Endothelial cell of umbilical vein (primary cell): ENCODE data around the gene BLOC1S3. TPM values are rescaled to one million over a fixed set of nuclear protein-coding genes. Genes with fewer than 3 reads are reported as not detected.

Experiments used
- BruUV-seq: library from RNA; stranded (reverse); fragments of 400-500 nt; replicated peaks from 2 replicates; lab custom pipeline; 2021; lab: Mats Ljungman, UMichigan
- CTCF ChIA-PET: fragments of 300-600, 350-600 bp; sonication (Branson Sonifier 250); formaldehyde crosslinking; loops from one replicate; lab custom pipeline; 2021; ENCODE audit warnings: antibody characterized with exemption, inconsistent platforms; lab: Charles Lee
- POLR2A ChIA-PET: fragments of 300-600, 350-600 bp; sonication (Branson Sonifier 250); formaldehyde crosslinking; loops from one replicate; lab custom pipeline; 2021; ENCODE audit warnings: antibody characterized with exemption, inconsistent platforms; lab: Charles Lee
- DNase-seq: peaks from one replicate; pipeline ENCODE4 v3.0.0-alpha.2; 2011; ENCODE audit warnings: low read depth, low spot score
- FAIRE-seq: peaks from 2 replicates; lab custom pipeline; 2011; peaks lifted over from hg19 to GRCh38; lab: Jason Lieb, UNC
- H2AFZ ChIP-seq: 2 replicates; pipeline ENCODE4 v1.6.0; 2012; ENCODE audit warnings: low read depth, low read length, control low read depth, inconsistent platforms
- H3K27ac ChIP-seq: 2 replicates; pipeline ENCODE4 v1.5.1; 2011; ENCODE audit warnings: low read depth, mild to moderate bottlenecking, control low read depth, low read length, moderate library complexity; ENCODE audit not compliant: insufficient read depth
- H3K27me3 ChIP-seq, 2 experiments: 2 replicates each; pipeline versions ENCODE4 v1.6.0 to v1.6.1; 2011; ENCODE audit warnings: low read length in 2 of 2, mixed read lengths in 1 of 2; ENCODE audit not compliant: control insufficient read depth in 2 of 2, insufficient read depth in 2 of 2
- H3K36me3 ChIP-seq, 2 experiments: 2 replicates in 1 of 2; 3 replicates in 1 of 2; pipeline ENCODE4 v1.5.1; 2011; ENCODE audit warnings: low read length in 2 of 2, mild to moderate bottlenecking in 1 of 2, moderate library complexity in 1 of 2; ENCODE audit not compliant: control insufficient read depth in 2 of 2, insufficient read depth in 2 of 2; ENCODE audit errors: extremely low read depth in 1 of 2
- H3K4me1 ChIP-seq: 3 replicates; pipeline ENCODE4 v1.5.1; 2011; ENCODE audit warnings: mild to moderate bottlenecking, low read length; ENCODE audit not compliant: control insufficient read depth, insufficient read depth; ENCODE audit errors: extremely low read depth
- H3K4me2 ChIP-seq: 2 replicates; pipeline ENCODE4 v1.6.1; 2011; ENCODE audit warnings: low read length, control low read depth, mixed read lengths; ENCODE audit not compliant: insufficient read depth
- H3K4me3 ChIP-seq, 3 experiments: fragments of 200-600 bp in 1 of 3; sonication (generic), shearing (Covaris generic) in 1 of 3; replicated peaks in 1 of 3; 2 replicates each; pipeline ENCODE4 v1.5.1; 2011 to 2016; ENCODE audit warnings: control low read depth in 3 of 3, low read length in 3 of 3, mild to moderate bottlenecking in 2 of 3, inconsistent platforms in 1 of 3, low read depth in 1 of 3, moderate library complexity in 1 of 3; ENCODE audit not compliant: insufficient read depth in 1 of 3
- H3K79me2 ChIP-seq: 2 replicates; pipeline ENCODE4 v1.6.0; 2012; ENCODE audit warnings: low read length, inconsistent platforms; ENCODE audit not compliant: control insufficient read depth, insufficient read depth
- H3K9ac ChIP-seq: replicated peaks from 2 replicates; pipeline ENCODE3; 2011; ENCODE audit warnings: low read length, control low read depth; ENCODE audit not compliant: insufficient read depth; ENCODE audit errors: extremely low read depth
- H3K9me1 ChIP-seq: replicated peaks from 3 replicates; pipeline ENCODE4 v1.6.0; 2011; ENCODE audit warnings: mild to moderate bottlenecking, low read length; ENCODE audit not compliant: control insufficient read depth, insufficient read depth; ENCODE audit errors: extremely low read depth
- H3K9me3 ChIP-seq: replicated peaks from 2 replicates; pipeline ENCODE4 v1.5.1; 2012; ENCODE audit warnings: low read length, inconsistent platforms; ENCODE audit not compliant: control insufficient read depth, insufficient read depth
- H4K20me1 ChIP-seq: replicated peaks from 2 replicates; pipeline ENCODE3; 2011; ENCODE audit warnings: mild to moderate bottlenecking, low read length; ENCODE audit not compliant: control insufficient read depth, insufficient read depth; ENCODE audit errors: extremely low read depth
- EZH2 ChIP-seq: IDR thresholded peaks from 2 replicates; pipeline ENCODE4 v1.6.1; 2012; ENCODE audit warnings: borderline replicate concordance, low read depth, mild to moderate bottlenecking, moderate library complexity, low read length, inconsistent platforms; ENCODE audit not compliant: severe bottlenecking
- FOS ChIP-seq: IDR thresholded peaks from 2 replicates; pipeline ENCODE4 v1.6.1; 2011; ENCODE audit warnings: mild to moderate bottlenecking, low read length, moderate library complexity, borderline replicate concordance; ENCODE audit not compliant: insufficient read depth
- GATA2 ChIP-seq: IDR thresholded peaks from 2 replicates; pipeline ENCODE4 v1.7.0; 2011; ENCODE audit warnings: low read depth, mild to moderate bottlenecking, moderate library complexity, mixed read lengths, low read length; ENCODE audit not compliant: insufficient read length, insufficient read depth
- JUN ChIP-seq: IDR thresholded peaks from 2 replicates; pipeline ENCODE4 v1.6.1; 2011; ENCODE audit warnings: borderline replicate concordance, low read depth; ENCODE audit not compliant: insufficient read length, insufficient read depth
- MAX ChIP-seq: IDR thresholded peaks from 2 replicates; pipeline ENCODE4 v1.6.1; 2011; ENCODE audit not compliant: insufficient read depth, insufficient read length
- MYC ChIP-seq: IDR thresholded peaks from one replicate; pipeline ENCODE4 v1.6.1; 2011; ENCODE audit warnings: mild to moderate bottlenecking, low read depth, low read length
- POLR2A ChIP-seq: IDR thresholded peaks from 2 replicates; pipeline ENCODE4 v1.6.1; 2012; ENCODE audit warnings: low read depth, mild to moderate bottlenecking, control low read depth, low read length
- POLR2AphosphoS5 ChIP-seq: IDR thresholded peaks from 2 replicates; pipeline ENCODE4 v1.6.1; 2012; ENCODE audit warnings: low read depth, mild to moderate bottlenecking, control low read depth, low read length, moderate library complexity; ENCODE audit not compliant: insufficient read depth
- dilution Hi-C: fragments of 300-500 bp; cut with MboI; formaldehyde crosslinking; loops from one replicate; pipeline ENCODE4 v1.15.0; 2019; ENCODE audit warnings: low sequenced_read_pairs; ENCODE audit not compliant: extremely low pct_ligation_motif_present
- intact Hi-C: fragments of 100-400 bp; cut with micrococcal nuclease; formaldehyde crosslinking; loops from one replicate; pipeline ENCODE4 v1.10.0; 2022
- polyA plus RNA-seq, 4 experiments: library from polyadenylated mRNA; depleted of rRNA in 3 of 4; stranded (reverse) in 3 of 4; unstranded in 1 of 4; fragments of >200 nt; gene quantifications; 2 replicates each; pipeline versions ENCODE4 v1.2.1 to v1.2.3, GENCODE V29; 2011 to 2012; ENCODE audit warnings: missing spikeins in 1 of 4
- total RNA-seq: library from RNA; stranded (reverse); gene quantifications from 2 replicates; pipeline ENCODE4 v1.2.3, GENCODE V29; 2021
- TF ChIP-seq, protein P1 (sequence below), 2 donors: IDR thresholded peaks; 1 replicate in 1 of 2; 2 replicates in 1 of 2; pipeline ENCODE4 v1.5.1; 2011; ENCODE audit warnings: low read length in 2 of 2, mild to moderate bottlenecking in 2 of 2, moderate library complexity in 2 of 2, control low read depth in 1 of 2, inconsistent platforms in 1 of 2, low read depth in 1 of 2; ENCODE audit not compliant: insufficient read depth in 1 of 2; ENCODE audit errors: extremely low read depth in 1 of 2

Gene BLOC1S3
- total and polyA plus RNA-seq, 2 donors (not counting 3 experiments of a cell fraction or from before 2014, with no cell fraction given), result 13.6 to 17.4 TPM

- H3K27me3 ChIP-seq, result no peaks in the 10 kb centered on the region
- no peak overlapping the region for H3K9ac ChIP-seq
- no peaks in the 10 kb centered on the region for H3K79me2 ChIP-seq
- ChIA-PET CTCF (no interaction called here), POLR2A (no interaction called here)
- no peak for DNase-seq
- H3K27ac ChIP-seq, result no peak overlapping the region
- FAIRE-seq, result no peak
- H3K9me1 ChIP-seq, result no peaks in the 10 kb centered on the region
- no peaks in the 10 kb centered on the region for H3K4me1 ChIP-seq
- BruUV-seq, result no TSS peak
- intact Hi-C loops, result no loop called here
- no peak overlapping the region for H3K4me3 ChIP-seq
- no peaks in the 10 kb centered on the region for H3K9me3 ChIP-seq
- H4K20me1 ChIP-seq, result no peaks in the 10 kb centered on the region
- H3K4me2 ChIP-seq, result no peak overlapping the region
- dilution Hi-C loops, result no loop called here
- TF ChIP-seq GATA2 (no peak), FOS (no peak), POLR2AphosphoS5 (no peak), POLR2A (no peak), JUN (no peak), MAX (no peak), MYC (no peak), EZH2 (no peak)
- TF ChIP-seq, protein P1, sequence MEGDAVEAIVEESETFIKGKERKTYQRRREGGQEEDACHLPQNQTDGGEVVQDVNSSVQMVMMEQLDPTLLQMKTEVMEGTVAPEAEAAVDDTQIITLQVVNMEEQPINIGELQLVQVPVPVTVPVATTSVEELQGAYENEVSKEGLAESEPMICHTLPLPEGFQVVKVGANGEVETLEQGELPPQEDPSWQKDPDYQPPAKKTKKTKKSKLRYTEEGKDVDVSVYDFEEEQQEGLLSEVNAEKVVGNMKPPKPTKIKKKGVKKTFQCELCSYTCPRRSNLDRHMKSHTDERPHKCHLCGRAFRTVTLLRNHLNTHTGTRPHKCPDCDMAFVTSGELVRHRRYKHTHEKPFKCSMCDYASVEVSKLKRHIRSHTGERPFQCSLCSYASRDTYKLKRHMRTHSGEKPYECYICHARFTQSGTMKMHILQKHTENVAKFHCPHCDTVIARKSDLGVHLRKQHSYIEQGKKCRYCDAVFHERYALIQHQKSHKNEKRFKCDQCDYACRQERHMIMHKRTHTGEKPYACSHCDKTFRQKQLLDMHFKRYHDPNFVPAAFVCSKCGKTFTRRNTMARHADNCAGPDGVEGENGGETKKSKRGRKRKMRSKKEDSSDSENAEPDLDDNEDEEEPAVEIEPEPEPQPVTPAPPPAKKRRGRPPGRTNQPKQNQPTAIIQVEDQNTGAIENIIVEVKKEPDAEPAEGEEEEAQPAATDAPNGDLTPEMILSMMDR (IDR thresholded peaks at IDR 0.05; ENCODE audit: extremely low read depth in 1 of 2, insufficient read depth in 1 of 2, low read depth in 1 of 2, low read length in 2 of 2), result no peak
- peaks cover 2 to 17% of the 10 kb centered on the region in 2 experiments for H3K36me3 ChIP-seq
- no peak overlapping the region for H2AFZ ChIP-seq
These were observed 33.9 kb upstream of the BLOC1S3 start for GRCh38 chr19:45144431-45145269.
